ENCODE data around the gene WNK3.
A peak's percentile ranks its signal among the peaks of the same experiment; 100 is the strongest.

WNK3 gene

DNA sequence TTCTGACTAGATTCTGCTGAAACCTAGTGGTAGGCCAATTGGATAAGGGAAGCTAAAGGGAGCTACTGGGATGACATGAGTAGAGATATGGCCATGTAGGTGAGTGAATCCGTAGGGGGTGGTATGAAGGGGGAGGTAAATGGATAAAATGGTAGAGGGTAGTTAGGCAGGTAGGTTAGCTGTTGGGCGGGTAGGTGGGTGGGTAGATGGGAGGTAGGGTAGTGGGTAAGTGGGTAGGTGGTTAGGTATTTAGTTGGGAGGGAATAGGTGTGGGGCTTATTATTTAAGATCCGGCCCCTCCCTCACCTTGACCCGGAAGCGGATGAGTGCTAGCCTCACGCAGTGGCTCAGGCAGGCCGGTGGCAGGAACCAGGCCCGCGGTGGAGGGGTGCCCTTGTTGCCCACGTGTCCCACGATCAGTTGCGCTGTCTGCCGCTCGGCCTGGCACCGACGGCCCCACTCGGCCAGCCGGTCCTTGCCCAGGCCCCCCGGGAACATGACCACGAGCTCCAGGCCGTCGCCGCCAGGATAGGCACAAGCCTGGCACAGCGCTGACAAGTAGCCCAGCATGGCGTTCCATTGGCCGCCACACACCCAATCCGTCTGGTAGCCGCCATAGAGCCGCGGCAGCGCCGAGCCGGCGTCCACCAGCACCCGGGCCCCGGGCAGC lies 175.5 kb downstream of the WNK3 start:
- peak overlapping the region; percentile 65 for H3K4me3 ChIP-seq (replicated peaks; ENCODE audit: insufficient read depth, low read length)

DNA sequence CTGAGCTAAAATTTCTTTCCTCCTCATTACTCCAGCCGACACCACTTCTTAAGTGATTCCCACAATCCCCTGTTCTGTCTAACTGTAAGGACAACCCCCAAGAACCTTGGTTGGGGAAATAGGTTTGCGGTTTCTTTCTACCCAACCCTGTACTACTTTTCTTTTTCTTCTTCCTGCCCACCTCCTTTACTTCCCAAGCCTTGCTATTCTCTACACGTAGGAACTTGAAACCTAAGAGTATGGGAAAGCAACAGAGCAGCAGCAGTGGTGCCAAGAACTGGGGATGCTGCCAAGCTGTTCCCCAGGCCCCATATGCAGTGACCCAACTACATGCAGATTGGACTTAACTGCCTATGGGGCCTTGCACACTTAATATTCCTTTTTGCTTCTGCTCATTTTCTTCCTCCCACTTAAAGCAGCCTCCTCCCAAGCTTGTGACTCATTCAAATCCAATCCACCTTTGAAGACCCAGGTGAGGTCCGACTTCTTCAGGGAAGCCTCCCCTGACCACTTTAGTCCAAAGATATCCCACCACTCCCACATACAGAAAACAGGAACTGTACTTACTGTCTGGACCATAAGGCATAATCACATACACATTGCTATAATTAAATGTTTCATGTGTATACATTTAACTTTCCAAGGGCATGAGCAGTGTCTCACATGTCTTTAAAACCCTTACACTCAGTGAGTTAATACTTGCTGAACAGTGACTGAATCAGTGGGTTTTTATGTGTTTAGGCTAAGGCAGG lies 176.5 kb downstream of the WNK3 start:
- DNase-seq (ENCODE audit: low read depth in 1 of 2, low spot score in 1 of 2), result peak in 1 of 2 experiments; percentile 18
- Histone ChIP-seq H3K27me3 (ENCODE audit: insufficient read depth, poor library complexity, severe bottlenecking) (no peaks in the 10 kb centered on the region), H3K4me3 (replicated peaks; ENCODE audit: insufficient read depth, low read length) (peak overlapping the region; percentile 65), H3K27ac (replicated peaks) (peak overlapping the region; percentile 85; the same call in 1 of the 2 replicates)
- TF ChIP-seq GABPA (IDR thresholded peaks at IDR 0.05; ENCODE audit: low read depth) (no peak), SPI1 (IDR thresholded peaks at IDR 0.05; ENCODE audit: borderline replicate concordance, low read depth) (peak; percentile 60; the same call in 1 of the 2 replicates)

More for the DNA sequence above, 175.5 kb downstream of the WNK3 start:
- peak overlapping the region; percentile 85 for H3K27ac ChIP-seq (replicated peaks)
- peak; percentile 14 to 69 for DNase-seq (ENCODE audit: low read depth in 1 of 2, low spot score in 1 of 2)
- peak; percentile 76 for TF ChIP-seq POLR2AphosphoS5 (IDR thresholded peaks at IDR 0.05; ENCODE audit: low read depth)
- no peak for TF ChIP-seq SPI1 (IDR thresholded peaks at IDR 0.05; ENCODE audit: borderline replicate concordance, low read depth)
- TF ChIP-seq, protein P1, sequence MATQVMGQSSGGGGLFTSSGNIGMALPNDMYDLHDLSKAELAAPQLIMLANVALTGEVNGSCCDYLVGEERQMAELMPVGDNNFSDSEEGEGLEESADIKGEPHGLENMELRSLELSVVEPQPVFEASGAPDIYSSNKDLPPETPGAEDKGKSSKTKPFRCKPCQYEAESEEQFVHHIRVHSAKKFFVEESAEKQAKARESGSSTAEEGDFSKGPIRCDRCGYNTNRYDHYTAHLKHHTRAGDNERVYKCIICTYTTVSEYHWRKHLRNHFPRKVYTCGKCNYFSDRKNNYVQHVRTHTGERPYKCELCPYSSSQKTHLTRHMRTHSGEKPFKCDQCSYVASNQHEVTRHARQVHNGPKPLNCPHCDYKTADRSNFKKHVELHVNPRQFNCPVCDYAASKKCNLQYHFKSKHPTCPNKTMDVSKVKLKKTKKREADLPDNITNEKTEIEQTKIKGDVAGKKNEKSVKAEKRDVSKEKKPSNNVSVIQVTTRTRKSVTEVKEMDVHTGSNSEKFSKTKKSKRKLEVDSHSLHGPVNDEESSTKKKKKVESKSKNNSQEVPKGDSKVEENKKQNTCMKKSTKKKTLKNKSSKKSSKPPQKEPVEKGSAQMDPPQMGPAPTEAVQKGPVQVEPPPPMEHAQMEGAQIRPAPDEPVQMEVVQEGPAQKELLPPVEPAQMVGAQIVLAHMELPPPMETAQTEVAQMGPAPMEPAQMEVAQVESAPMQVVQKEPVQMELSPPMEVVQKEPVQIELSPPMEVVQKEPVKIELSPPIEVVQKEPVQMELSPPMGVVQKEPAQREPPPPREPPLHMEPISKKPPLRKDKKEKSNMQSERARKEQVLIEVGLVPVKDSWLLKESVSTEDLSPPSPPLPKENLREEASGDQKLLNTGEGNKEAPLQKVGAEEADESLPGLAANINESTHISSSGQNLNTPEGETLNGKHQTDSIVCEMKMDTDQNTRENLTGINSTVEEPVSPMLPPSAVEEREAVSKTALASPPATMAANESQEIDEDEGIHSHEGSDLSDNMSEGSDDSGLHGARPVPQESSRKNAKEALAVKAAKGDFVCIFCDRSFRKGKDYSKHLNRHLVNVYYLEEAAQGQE (IDR thresholded peaks at IDR 0.05; ENCODE audit: insufficient replicate concordance, low read depth), result no peak
- TF ChIP-seq GABPA (IDR thresholded peaks at IDR 0.05; ENCODE audit: low read depth), result peak; percentile 80
- TF ChIP-seq, protein P2, sequence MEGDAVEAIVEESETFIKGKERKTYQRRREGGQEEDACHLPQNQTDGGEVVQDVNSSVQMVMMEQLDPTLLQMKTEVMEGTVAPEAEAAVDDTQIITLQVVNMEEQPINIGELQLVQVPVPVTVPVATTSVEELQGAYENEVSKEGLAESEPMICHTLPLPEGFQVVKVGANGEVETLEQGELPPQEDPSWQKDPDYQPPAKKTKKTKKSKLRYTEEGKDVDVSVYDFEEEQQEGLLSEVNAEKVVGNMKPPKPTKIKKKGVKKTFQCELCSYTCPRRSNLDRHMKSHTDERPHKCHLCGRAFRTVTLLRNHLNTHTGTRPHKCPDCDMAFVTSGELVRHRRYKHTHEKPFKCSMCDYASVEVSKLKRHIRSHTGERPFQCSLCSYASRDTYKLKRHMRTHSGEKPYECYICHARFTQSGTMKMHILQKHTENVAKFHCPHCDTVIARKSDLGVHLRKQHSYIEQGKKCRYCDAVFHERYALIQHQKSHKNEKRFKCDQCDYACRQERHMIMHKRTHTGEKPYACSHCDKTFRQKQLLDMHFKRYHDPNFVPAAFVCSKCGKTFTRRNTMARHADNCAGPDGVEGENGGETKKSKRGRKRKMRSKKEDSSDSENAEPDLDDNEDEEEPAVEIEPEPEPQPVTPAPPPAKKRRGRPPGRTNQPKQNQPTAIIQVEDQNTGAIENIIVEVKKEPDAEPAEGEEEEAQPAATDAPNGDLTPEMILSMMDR (IDR thresholded peaks at IDR 0.05; ENCODE audit: insufficient read depth, low read length), result no peak
- no peaks in the 10 kb centered on the region for H3K27me3 ChIP-seq (ENCODE audit: insufficient read depth, poor library complexity, severe bottlenecking)

DNA sequence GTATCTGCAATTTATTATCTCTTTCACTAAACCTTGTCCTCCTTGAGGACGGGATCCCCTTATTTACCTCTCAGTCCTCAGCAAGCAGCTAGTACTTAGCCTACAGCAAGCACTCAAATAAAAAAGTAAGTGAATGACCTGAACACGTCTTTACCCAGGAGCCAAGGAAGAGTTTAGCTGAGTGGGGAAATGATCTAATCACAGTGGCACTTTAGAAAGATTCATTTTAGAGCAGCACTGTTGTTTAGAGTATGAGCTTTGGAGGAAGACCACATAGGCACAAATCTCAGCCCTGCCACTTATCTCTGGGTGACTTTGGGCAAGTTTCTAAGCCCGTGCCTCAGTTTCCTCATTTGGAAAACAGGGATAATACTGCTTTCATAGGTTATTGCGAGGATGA lies 177.4 kb downstream of the WNK3 start:
- no peaks in the 10 kb centered on the region for H3K27me3 ChIP-seq (ENCODE audit: insufficient read depth, poor library complexity, severe bottlenecking)
- H3K27ac ChIP-seq (replicated peaks), result no peak overlapping the region
- no peak for DNase-seq (ENCODE audit: low read depth in 1 of 2, low spot score in 1 of 2)
- no peak for TF ChIP-seq SPI1 (IDR thresholded peaks at IDR 0.05; ENCODE audit: borderline replicate concordance, low read depth)
- TF ChIP-seq, protein P2 (IDR thresholded peaks at IDR 0.05; ENCODE audit: insufficient read depth, low read length), result no peak
- H3K4me3 ChIP-seq (replicated peaks; ENCODE audit: insufficient read depth, low read length), result peak overlapping the region; percentile 65

DNA sequence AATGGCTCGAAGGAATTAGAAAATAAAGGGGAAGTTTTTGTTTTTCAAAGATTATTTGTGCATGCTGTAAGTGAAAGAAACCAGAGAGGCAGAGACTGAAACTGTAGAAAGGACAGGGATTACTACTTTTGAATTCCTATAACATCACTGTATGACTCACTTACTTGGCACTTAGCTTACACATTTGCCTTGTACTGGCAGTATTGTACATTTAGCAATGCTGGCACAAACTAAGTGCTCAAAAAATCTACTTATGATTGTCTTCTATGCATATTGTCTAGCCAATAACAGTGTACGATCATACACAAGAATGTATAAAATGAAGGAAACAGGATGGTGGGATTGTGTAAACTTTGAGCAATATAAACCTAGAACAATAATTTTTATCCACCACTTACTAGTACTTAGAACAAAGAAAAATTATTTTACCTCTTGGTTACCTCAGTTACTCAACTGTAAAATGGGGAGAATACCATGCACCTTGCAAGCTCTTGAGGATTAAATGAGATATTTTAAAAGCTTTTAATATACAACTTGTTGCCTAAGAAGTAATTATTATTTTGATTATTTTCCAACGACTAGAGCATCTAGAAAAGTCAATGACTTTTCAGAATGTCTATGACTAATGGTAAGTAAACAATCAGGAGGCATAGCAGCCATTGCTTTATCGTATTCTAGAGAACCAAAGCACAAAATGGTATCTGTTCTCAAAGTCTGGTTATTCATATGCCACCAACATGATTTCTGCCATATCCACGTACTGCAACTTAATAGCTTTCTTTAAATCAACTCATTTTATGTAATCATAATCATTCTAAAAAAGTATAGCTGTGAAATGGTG lies 179.5 kb downstream of the WNK3 start:
- H3K4me3 ChIP-seq (replicated peaks; ENCODE audit: insufficient read depth, low read length), result no peak overlapping the region
- H3K27me3 ChIP-seq (ENCODE audit: insufficient read depth, poor library complexity, severe bottlenecking), result no peaks in the 10 kb centered on the region
- TF ChIP-seq, protein P1 (IDR thresholded peaks at IDR 0.05; ENCODE audit: insufficient replicate concordance, low read depth), result no peak
- TF ChIP-seq SPI1 (IDR thresholded peaks at IDR 0.05; ENCODE audit: borderline replicate concordance, low read depth), result no peak
- TF ChIP-seq, protein P2 (IDR thresholded peaks at IDR 0.05; ENCODE audit: insufficient read depth, low read length), result no peak
- TF ChIP-seq POLR2AphosphoS5 (IDR thresholded peaks at IDR 0.05; ENCODE audit: low read depth), result no peak
- no peak for TF ChIP-seq GABPA (IDR thresholded peaks at IDR 0.05; ENCODE audit: low read depth)
- no peak overlapping the region for H3K27ac ChIP-seq (replicated peaks)
- DNase-seq (ENCODE audit: low read depth in 1 of 2, low spot score in 1 of 2), result no peak
